SH-SY5Y (cell line): ENCODE results near the gene STK4.

Experiments
- GATA2 ChIP-seq: IDR thresholded peaks from 2 replicates; pipeline ENCODE4 v1.6.1; 2011; ENCODE audit warnings: mild to moderate bottlenecking, low read depth, low read length
- GATA3 ChIP-seq: IDR thresholded peaks from 2 replicates; pipeline ENCODE4 v1.6.1; 2011; ENCODE audit warnings: low read depth, mild to moderate bottlenecking, low read length, moderate library complexity

- no peak for TF ChIP-seq GATA2
- TF ChIP-seq GATA3 = no peak
Measured at GRCh38 chr20:45092898-45093297, 126.6 kb downstream of the STK4 start.
